Erythroblast (primary cell): ENCODE measurements around the gene CFAP43.

ENCODE experiments used
- GATA1 ChIP-seq: IDR thresholded peaks from 2 replicates; pipeline ENCODE4 v1.6.1; 2011; ENCODE audit warnings: low read depth, mild to moderate bottlenecking, control low read depth, low read length, moderate library complexity
- POLR2A ChIP-seq: IDR thresholded peaks from 2 replicates; pipeline ENCODE4 v1.6.1; 2011; ENCODE audit warnings: mild to moderate bottlenecking, low read length

GRCh38 chr10:104208730-104209129 lies 23.4 kb downstream of the CFAP43 start:
- no peak for TF ChIP-seq POLR2A
- TF ChIP-seq GATA1, result no peak
